Right hindlimb (tissue), 1 donor: Measurements from ENCODE around the gene FSD1L.
"Not testable (repeated sequence)": the region's sequence is repeated elsewhere in the genome, so short reads cannot be mapped to it uniquely, and the experiment has no call there.

Source experiments
- DNase-seq: peaks from one replicate; pipeline ENCODE4 v3.0.0-alpha.2; 2018

The FSD1L gene

DNA sequence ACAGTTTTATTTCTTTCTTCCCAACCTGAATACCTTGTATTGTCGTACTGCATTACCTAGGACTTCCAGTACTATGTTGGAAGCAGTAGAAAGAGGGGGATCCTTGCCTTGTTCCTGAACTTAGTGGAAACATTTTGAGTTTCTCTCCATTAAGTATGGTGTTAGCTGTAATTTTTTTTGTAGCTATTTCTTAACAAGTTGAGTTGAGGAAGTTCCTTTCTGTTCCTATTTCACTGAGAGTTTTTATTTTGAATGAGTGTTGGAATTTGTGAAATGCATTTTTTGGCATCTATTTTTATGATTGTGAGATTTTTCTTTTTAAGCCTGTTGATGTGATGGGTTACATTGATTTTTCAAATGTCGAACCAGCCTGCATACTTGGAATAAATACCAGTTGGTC lies 49.0 kb downstream of the FSD1L start:
- no peak for DNase-seq

DNA sequence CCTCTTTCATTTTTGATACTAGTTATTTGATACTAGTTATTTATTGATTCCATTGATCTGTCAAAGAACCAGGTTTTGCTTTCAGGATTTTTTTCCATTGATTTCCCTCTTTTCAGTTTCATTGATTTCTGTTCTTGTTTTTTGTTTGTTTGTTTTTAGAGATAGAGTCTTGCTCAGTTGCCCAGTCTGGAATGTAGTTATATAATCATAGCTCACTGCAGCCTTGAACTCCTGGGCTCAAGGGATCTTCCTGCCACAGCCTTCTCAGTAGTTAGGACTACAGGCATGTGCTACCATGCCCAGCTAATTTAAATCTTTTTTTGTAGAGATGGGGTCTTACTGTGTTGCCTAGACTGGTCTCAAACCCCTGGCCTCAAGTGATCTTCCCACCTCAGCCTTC lies 49.9 kb downstream of the FSD1L start:
- DNase-seq: no peak

DNA sequence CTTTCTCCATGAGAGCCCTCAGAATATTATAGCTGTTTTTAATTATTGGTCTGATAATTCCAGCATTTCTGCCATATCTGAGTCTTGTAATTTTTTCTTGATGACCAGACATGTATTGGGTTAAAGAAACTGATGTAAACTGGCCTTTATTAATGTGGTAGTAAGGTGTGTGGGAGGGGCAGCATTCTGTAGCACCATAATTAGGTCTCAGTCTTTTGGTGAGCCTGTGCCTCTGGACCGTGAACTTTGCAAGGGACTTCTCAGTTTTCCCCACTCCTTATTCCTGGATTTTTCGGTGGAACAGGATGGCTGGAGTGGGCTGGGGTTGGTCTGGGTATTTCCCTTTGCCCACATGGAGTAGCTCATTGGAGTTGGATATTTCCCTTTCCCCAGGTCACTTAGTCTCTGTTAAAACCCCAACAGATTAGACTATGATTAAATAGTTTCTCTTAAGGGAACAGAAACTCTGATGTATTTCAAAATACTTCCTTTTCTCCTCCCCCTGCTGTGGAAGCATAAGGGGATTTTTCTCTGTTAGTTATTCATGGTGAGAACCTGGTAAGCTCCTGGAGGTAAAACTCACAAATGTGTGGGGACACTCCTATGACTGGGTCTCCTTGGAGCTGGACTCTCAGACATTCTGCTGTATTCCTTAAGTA lies 52.4 kb downstream of the FSD1L start:
- no peak for DNase-seq

GRCh38 chr9:105501414-105501813 lies 53.6 kb downstream of the FSD1L start:
- no peak for DNase-seq

DNA sequence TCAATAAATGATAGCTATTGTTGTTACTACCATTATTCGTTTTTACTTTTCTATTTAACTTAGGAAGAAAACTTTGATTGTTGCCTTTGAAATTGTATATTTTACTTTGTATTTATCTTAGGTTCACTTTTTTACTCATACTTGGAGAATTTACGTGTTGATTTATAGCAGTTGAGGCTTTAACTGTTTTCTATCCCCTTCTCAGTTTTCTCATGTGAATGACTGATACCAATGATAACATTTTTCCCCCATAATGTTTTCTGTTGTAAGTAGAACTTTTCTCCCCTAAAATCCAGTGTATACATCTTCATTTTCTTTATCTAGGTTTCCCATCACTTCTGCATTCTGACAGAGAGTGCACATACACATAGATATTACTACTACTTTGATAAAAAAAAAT lies 54.4 kb downstream of the FSD1L start:
- DNase-seq: no peak

DNA sequence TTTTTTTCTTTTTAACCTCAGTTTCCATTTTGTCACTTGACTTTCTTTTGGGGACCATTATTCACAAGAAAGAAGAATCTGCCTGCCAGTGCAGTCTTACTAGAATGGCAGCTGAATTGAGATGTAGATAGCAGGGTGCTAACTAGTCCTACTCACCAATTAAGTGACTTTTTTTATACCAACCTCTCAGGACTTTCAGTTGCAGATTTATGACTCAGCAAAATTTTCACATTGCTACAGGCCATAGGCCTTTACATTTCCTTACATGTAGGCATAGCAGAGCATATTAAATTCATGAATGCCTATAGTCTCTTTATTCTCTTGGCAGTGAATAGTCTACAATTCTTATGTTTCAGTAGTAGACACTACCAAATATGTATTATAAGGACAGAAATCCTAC lies 56.0 kb downstream of the FSD1L start:
- DNase-seq: no peak

DNA sequence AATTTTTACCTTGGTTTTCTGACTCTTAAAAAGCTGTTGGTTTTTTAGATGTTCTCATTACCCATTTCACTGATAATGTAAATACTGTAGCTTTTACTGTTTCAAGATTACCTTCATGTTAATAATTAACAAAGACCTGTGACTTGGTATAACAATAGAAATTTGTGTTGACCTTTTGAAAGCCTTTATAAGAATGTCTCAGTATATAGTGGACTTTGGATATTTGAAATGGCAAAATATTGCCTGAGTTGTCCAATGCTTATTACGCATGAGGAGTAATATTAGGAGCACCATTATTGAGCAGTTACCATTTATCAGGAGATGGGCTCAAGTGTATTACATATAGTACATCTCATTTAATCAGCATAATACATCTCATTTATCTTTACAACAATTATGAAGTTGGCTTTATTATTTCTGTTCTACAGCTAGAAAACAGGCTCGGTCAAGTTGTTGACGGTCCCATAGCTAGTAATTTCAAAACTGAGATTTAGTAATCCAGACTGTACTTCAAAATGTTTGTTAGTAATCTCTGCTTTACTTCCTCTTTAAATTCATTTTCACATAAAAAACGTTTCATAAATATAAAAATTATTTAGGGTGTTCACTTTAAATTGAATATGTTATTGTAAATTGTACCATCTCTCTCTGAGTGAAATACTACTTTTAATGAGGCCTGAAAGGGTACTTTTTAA lies 59.4 kb downstream of the FSD1L start:
- DNase-seq: no peak

DNA sequence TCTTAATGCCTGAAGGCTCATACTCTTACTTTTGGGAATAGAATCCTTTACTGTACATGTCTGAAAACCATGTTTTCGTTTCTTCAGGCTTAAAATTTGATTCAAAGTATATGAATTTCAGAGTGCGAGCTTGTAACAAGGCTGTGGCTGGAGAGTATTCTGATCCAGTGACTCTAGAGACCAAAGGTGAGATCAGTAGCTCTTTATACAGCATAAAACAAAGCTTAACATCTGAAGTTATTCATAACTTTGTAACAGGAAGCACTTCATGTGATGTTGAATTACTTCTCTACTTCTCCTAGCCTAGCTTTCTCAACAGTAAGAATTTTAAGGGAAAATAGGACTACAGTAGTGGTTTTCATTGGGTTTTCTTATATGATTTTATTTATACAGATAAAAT lies 60.7 kb downstream of the FSD1L start:
- no peak for DNase-seq

DNA sequence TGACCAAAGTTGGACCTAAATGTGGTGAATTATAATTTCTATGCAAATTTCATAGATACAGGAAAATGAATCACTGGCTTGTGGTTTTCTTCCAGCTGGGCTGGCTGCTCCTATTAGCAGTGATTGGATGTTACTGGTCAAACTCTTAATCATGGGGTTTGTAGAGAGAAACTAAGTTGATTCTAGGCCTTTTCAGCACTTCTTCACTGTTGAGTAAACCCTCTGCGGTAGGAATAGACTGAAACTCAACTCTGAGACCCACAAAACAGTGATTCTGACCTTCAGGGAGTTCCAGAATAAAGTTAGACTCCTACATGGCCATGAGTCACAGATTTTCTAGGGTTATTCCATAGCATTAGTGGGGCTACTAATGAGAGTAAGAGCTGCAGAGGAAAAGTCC lies 62.2 kb downstream of the FSD1L start:
- DNase-seq: no peak

- DNase-seq: no peak
Observed at GRCh38 chr9:105511446-105511845, 63.6 kb downstream of the FSD1L start.

DNA sequence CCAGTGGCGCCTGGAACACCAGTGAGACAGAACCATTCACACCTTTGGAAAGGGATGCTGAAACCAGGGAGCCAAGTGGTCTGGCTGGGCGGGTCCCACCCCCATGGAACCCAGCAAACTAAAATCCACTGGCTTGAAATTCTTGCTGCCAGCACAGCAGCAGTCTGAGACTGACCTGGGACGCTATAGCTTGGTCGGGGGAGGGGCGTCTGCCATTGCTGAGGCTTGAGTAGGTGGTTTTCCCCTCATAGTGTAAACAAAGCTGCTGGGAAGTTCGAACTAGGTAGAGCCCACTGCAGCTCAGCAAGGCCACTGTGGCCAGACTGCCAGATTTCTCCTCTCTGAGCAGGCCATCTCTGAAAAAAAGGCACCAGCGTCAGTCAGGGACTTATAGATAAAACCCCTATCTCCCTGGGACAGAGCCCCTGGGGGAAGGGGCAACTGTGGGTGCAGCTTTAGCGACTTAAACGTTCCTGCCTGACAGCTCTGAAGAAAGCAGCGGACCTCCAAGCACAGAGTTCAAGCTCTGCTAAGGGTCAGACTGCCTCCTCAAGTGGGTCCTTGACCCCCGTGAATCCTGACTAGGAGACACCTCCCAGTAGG lies 68.1 kb downstream of the FSD1L start:
- no peak for DNase-seq

DNA sequence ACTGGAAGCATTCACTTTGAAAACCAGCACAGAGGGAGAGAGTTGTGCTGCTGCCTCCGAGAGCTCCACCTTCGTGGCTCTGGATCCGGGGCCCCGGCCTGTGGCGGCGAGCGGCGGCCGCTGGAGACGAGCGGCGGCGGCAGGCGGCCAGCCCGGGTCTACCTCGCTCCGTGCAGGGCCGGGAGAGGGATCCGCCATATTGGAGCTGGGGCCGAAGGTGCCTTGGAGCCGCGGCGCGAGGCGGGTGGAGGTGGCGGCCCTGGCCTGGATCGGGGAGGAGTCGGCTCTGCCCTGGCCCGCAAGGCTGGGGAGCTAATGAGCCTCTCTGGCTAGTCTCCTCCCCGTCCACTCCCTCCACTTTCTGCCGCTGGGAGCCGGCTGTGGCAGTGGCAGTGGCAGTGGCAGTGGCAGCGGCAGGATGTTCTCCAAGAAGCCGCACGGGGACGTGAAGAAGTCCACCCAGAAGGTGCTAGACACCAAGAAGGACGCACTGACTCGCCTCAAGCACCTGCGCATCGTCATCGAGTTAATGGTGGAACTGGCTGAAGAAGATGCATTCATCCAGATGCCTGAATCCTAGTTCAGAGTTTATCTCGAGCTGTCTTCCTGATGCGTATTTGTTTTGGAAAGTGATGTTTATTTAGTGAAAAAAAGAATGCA lies 72.0 kb downstream of the FSD1L start:
- DNase-seq: peak; percentile 31

DNA sequence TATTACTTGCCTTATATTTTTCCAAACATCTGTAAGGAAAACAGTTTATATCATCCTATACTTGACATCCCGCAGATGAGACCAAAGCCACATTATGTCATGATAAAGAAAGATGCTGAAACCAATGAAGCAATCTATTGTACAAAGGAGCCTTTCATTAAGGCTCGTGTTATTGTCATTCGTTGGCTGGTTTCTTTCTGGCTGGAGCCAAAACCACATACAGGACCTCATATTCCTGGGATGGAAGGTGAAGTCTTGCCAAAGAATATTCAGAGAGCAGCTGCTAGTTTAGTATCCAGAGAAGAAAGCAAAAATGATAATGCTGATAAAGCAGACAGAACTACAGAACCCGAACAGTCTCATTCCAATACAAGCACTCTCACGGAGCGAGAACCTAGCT lies 73.2 kb downstream of the FSD1L start:
- DNase-seq: not testable (repeated sequence)

- DNase-seq: not testable (repeated sequence)
Observed at GRCh38 chr9:105522618-105523385, 75.0 kb downstream of the FSD1L start.

DNA sequence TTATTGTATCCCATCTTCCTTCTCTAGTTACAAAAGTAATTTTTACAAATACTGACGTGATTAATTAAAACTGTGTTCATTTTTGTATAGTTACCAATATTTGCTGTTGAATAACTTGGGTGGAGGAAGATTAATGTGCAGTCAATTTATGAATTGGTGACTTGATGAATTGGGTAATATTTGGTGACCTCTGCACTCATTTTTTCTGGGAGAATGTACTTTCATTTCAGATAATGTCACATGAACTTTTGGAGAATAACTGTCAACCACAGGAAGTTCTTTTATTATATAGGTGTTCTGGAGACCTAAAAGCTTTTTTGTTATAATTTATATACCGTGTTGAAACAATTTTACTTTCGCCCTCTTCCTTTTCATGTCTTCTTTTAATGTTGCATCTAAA lies 83.7 kb downstream of the FSD1L start:
- no peak for DNase-seq

DNA sequence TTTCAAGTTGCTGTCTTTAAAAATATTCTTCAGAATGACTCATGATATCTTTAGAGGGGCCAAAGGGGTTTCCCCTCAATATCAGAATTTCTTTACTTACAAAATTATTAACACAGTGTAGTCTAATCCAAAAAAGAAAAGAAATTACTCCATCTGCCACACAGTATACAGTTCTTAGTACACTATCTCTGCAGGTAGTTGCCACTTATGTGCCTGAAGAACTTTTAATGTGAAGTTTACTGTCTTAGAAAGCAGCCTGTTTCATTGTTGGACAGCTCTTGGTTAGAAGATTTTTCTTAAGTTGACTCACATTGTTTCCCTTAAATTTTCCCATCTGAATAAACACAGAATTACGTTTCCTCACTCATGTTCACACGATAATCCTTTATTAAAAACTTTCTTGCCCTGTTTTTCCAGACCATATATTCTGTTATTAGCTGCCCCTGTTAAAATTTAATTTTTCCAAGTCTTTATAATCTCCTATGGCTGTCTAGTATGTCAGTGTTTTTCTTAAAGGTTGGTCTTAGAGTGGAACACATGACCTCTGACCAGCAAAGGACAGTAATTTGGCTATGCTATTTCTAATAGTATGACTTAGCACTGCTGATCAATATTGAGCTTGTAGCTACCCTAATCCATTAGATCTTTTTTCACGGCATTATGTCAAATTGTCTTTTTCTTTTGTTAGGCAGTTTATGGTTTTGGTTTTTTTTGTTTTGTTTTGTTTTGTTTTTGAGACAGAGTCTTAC lies 88.3 kb downstream of the FSD1L start:
- no peak for DNase-seq

DNA sequence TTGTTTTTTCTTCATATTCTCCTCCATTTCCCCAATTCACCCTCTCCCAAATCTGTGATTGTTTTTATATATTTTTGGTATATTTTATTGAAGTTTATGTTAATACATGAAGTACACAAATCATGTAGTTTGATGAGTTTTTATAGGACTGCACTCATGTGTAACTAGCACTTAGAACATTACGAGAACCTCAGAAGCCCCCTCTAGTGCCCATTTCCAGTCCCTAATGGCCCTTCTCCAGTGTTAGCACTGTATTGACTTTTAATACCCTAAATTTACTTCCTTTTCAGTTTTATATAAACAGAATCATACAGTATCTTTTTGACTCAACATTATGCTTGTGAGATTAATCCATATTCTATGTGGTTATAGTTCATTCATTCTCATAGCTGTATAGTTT lies 91.6 kb downstream of the FSD1L start:
- DNase-seq: no peak

DNA sequence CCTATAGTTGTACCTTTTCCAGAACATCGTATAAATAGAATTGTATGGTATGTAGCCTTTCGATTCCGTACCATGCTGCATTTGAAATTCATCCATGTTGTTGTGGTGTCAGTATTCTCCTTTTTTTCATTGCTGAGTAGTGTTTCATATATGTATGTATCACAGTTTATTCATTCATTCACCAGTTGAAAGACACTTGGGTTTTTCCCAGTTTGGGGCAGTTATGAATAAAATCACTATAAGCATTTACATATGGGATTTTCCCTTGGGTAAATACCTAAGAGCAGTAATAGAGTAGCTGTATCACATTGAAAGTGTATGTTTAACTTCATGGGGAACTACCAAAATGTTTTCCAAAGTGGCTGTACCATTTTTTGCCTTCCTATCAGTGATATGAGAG lies 94.0 kb downstream of the FSD1L start:
- DNase-seq: no peak

- no peak for DNase-seq
Observed at GRCh38 chr9:105554042-105554441, 106.2 kb downstream of the FSD1L start.

- peak; percentile 94 for DNase-seq
Observed at GRCh38 chr9:105557804-105558610, 110.2 kb downstream of the FSD1L start, which contains the start of gene FKTN. Gene FKTN (plus strand): TSS chr9:105558131. CDS start chr9:105575033, 16,902 bp downstream.

DNA sequence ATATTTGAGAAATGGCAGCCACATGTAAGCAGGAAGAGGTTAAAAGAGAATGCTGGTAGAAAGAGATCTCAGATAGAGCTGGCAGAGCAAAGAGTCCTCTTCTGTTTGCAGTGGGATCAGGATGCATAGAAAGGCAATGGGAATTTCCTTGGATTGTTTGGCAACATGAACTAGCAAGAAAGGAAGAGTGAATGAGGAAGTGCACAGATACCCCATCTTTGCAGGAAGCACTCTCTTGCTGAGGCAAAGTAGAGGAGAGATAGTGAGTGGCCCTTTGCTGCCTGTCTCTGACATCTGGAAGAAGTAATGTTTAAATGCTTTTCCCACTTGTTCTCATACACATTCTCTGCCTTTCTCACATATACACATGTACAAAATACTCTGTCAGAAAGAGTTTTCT lies 124.6 kb downstream of the FSD1L start:
- DNase-seq: no peak
